Heart left ventricle (tissue), 16 donors: ENCODE measurements around the gene SULT1C2. TPM values are rescaled to one million over a fixed set of nuclear protein-coding genes. Genes with fewer than 3 reads are reported as not detected.

Source experiments
- ATAC-seq, 4 donors: fragments of 200-7000 bp; cut with Tn5 transposase; one replicate each; pipeline ENCODE4 v1.9.1; 2020 to 2022; ENCODE audit warnings: moderate library complexity in 4 of 4, mild to moderate bottlenecking in 3 of 4, moderate number of reproducible peaks in 1 of 4
- DNase-seq, 5 donors: peaks; one replicate each; pipeline ENCODE4 v3.0.0-alpha.2; 2020
- H3K27ac ChIP-seq, 12 donors: fragments of 200-600 bp; sonication (generic) in 4 of 12; one replicate each; pipeline versions ENCODE4 v1.5.0 to v1.8.0; 2016 to 2022; ENCODE audit warnings: mild to moderate bottlenecking in 2 of 12
- H3K27me3 ChIP-seq, 9 donors: fragments of 200-600 bp; sonication (generic) in 2 of 9; one replicate each; pipeline versions ENCODE4 v1.5.1 to v1.8.0; 2016 to 2022; ENCODE audit warnings: mild to moderate bottlenecking in 3 of 9
- H3K36me3 ChIP-seq, 9 donors: fragments of 200-600 bp; sonication (generic) in 2 of 9; one replicate each; pipeline versions ENCODE4 v1.5.0 to v1.8.0; 2018 to 2022; ENCODE audit warnings: mild to moderate bottlenecking in 2 of 9
- H3K4me1 ChIP-seq, 12 donors: fragments of 200-600 bp; sonication (generic) in 4 of 12; one replicate each; pipeline versions ENCODE4 v1.5.0 to v1.8.0; 2016 to 2022; ENCODE audit warnings: mild to moderate bottlenecking in 3 of 12
- H3K4me3 ChIP-seq, 12 donors: fragments of 200-600 bp; sonication (generic) in 4 of 12; one replicate each; pipeline versions ENCODE4 v1.5.0 to v1.8.0; 2017 to 2022; ENCODE audit warnings: mild to moderate bottlenecking in 9 of 12, moderate library complexity in 4 of 12
- H3K9me3 ChIP-seq, 12 donors: fragments of 200-600 bp; sonication (generic) in 4 of 12; one replicate each; pipeline versions ENCODE4 v1.5.0 to v1.8.0; 2016 to 2022; ENCODE audit warnings: mild to moderate bottlenecking in 1 of 12
- CTCF ChIP-seq, 12 donors: fragments of 200-600 bp; sonication (generic) in 4 of 12; IDR thresholded peaks; one replicate each; pipeline versions ENCODE4 v1.5.0 to v1.8.0; 2018 to 2022; ENCODE audit warnings: antibody characterized with exemption in 12 of 12, mild to moderate bottlenecking in 5 of 12
- POLR2A ChIP-seq, 2 donors: fragments of 450-650 bp; IDR thresholded peaks; one replicate each; pipeline ENCODE4 v1.6.1; 2017; ENCODE audit warnings: antibody characterized with exemption in 2 of 2, mild to moderate bottlenecking in 2 of 2, moderate library complexity in 2 of 2
- WGBS, 4 donors: extraction: QIAGEN DNeasy Blood & Tissue Kit in 2 of 4; methylation state at CpG; one replicate each; pipeline versions ENCODE4 v1.1.5 to v1.1.7; 2013 to 2018; 5-methylcytosine and 5-hydroxymethylcytosine counted together
- intact Hi-C, 10 donors: fragments of 100-400 bp; cut with DNase I; formaldehyde crosslinking; loops; one replicate each; pipeline versions ENCODE4 v1.11.1 to v1.14.2; 2022
- polyA plus RNA-seq, 2 donors: library from polyadenylated mRNA; stranded (reverse); fragments of 200-250 nt; gene quantifications; one replicate each; pipeline ENCODE4 v1.2.3, GENCODE V29; 2013
- total RNA-seq, 9 donors: library from RNA; depleted of rRNA in 2 of 9; stranded (reverse); fragments of >200 nt in 2 of 9; fragmentation: NEBNext Ultra II Directional in 3 of 9; extraction: Animal tissue kit (Norgen Biotek cat#: 25700) in 3 of 9; gene quantifications; one replicate each; pipeline versions ENCODE4 v1.1.0 to v1.2.4, GENCODE V29; 2016 to 2023
- donor health status: ischemic (EF 13 %, LVEDD 7.1; RV severe dilation, severe dysfunction).
- donor health status: healthy with polysubstance abuse.
- donor health status: DM: no; HTN: yes; CAD: no.
- donor health status: DM: no; HTN: no; CAD: no.
- donor health status: ischemic (EF 25% LVEDD 6.9; RV normal size, moderate dysfunction).
- donor health status: ischemic (EF 25% LVEDD 5.7; RV mildly dilated, moderate dysfunction).
- donor health status: healthy.
- donor health status: DM: yes; HTN: yes; CAD: no.
- donor health status: ischemic (EF 35%, LVEDD 5.7; RV mildly dilated, moderate dysfunction).
- donor health status: nonischemic (EF 11% LVEDD 7.7; RV severe dilation, severe dysfunction).
- donor health status: DM: yes; HTN: yes; CAD: no.
- donor health status: PGD.
- donor health status: ischemic (EF 29% LVEDD 5.4; RV normal size, mild dysfunction).
- donor health status: nonischemic (EF 23%, LVEDD 6.1; RV moderate dilation, normal function).

SULT1C2 gene
- total and polyA plus RNA-seq, 11 donors, result 0.16 to 2.9 (median 0.77) TPM; not detected in 3

GRCh38 chr2:108268001-108268400 lies 20.7 kb upstream of the SULT1C2 start:
- intact Hi-C loops, result no loop called here
- no peaks in the 10 kb centered on the region for H3K36me3 ChIP-seq
- no peak overlapping the region for H3K27ac ChIP-seq
- DNase-seq (no peak), ATAC-seq (no peak)
- H3K27me3 ChIP-seq, result no peaks in the 10 kb centered on the region
- TF ChIP-seq POLR2A (IDR thresholded peaks at IDR 0.05), result no peak
- TF ChIP-seq CTCF (IDR thresholded peaks at IDR 0.05), result no peak
- H3K9me3 ChIP-seq, result no peaks in the 10 kb centered on the region
- no peak overlapping the region for H3K4me3 ChIP-seq
- H3K4me1 ChIP-seq, result peaks cover 0 to 4% (median 0%) of the 10 kb centered on the region in 12 donors
- 73 to 89% (median 87%) methylated on average over 4 of the region's 4 CpGs for WGBS, 4 donors

GRCh38 chr2:108270346-108270745 lies 18.3 kb upstream of the SULT1C2 start:
- H3K27ac ChIP-seq, result no peak overlapping the region
- intact Hi-C loops, result no loop called here
- H3K27me3 ChIP-seq, result no peaks in the 10 kb centered on the region
- H3K9me3 ChIP-seq, result no peaks in the 10 kb centered on the region
- WGBS, 4 donors, result 67 to 100% (median 86%) methylated on average over 2 to 3 of the region's 3 CpGs
- H3K4me1 ChIP-seq, result peaks cover 0 to 4% (median 0%) of the 10 kb centered on the region in 12 donors
- H3K36me3 ChIP-seq, result no peaks in the 10 kb centered on the region
- DNase-seq (no peak), ATAC-seq (no peak)
- TF ChIP-seq POLR2A (IDR thresholded peaks at IDR 0.05) (no peak), CTCF (IDR thresholded peaks at IDR 0.05) (no peak)
- no peak overlapping the region for H3K4me3 ChIP-seq

- intact Hi-C loops, result no loop called here
- no peak overlapping the region for H3K4me3 ChIP-seq
- H3K27ac ChIP-seq, result peak overlapping the region in 2 of 12 donors; percentile 49 to 60
- no peaks in the 10 kb centered on the region for H3K27me3 ChIP-seq
- WGBS, 4 donors, result 68 to 83% (median 72%) methylated on average over 5 of the region's 5 CpGs
- ATAC-seq, result no peak
- H3K4me1 ChIP-seq, result peaks cover 0 to 4% (median 0%) of the 10 kb centered on the region in 12 donors
- DNase-seq, result no peak
- no peaks in the 10 kb centered on the region for H3K9me3 ChIP-seq
- TF ChIP-seq CTCF (IDR thresholded peaks at IDR 0.05), result no peak
- TF ChIP-seq POLR2A (IDR thresholded peaks at IDR 0.05), result no peak
- H3K36me3 ChIP-seq, result no peaks in the 10 kb centered on the region
Observed at GRCh38 chr2:108270768-108271506, 17.8 kb upstream of the SULT1C2 start.

GRCh38 chr2:108271691-108272253 lies 16.9 kb upstream of the SULT1C2 start:
- Histone ChIP-seq H3K9me3 (no peaks in the 10 kb centered on the region), H3K36me3 (no peaks in the 10 kb centered on the region), H3K27me3 (no peaks in the 10 kb centered on the region), H3K4me1 (peaks cover 0 to 4% (median 0%) of the 10 kb centered on the region in 12 donors), H3K4me3 (peak overlapping the region in 9 of 12 donors; percentile 1 to 41 (median 21)), H3K27ac (peak overlapping the region in 3 of 12 donors; percentile 40 to 60 (median 49))
- no peak for TF ChIP-seq CTCF (IDR thresholded peaks at IDR 0.05)
- no peak for TF ChIP-seq POLR2A (IDR thresholded peaks at IDR 0.05)
- intact Hi-C loops, result no loop called here
- ATAC-seq (peak in 2 of 4 donors; percentile 57 to 59), DNase-seq (peak in 1 of 5 donors; percentile 12)
- 44 to 58% (median 53%) methylated on average over 7 of the region's 7 CpGs for WGBS, 4 donors
